ENCODE measurements around the gene PTGIS.
"Not testable (repeated sequence)": the region's sequence is repeated elsewhere in the genome, so short reads cannot be mapped to it uniquely, and the experiment has no call there.

Gene PTGIS

GRCh38 chr20:49578436-49578835 is 10.5 kb upstream of the PTGIS start:
- no peak for DNase-seq

GRCh38 chr20:49575551-49576060 is 7.7 kb upstream of the PTGIS start:
- DNase-seq: peak; percentile 13 to 14

GRCh38 chr20:49573900-49574416 is 6.0 kb upstream of the PTGIS start:
- DNase-seq: peak; percentile 25 to 29

- peak; percentile 20 to 22 for DNase-seq
Observed at GRCh38 chr20:49572857-49573256, 4.9 kb upstream of the PTGIS start.

- peak; percentile 7 to 12 for DNase-seq
Observed at GRCh38 chr20:49571553-49571835, 3.6 kb upstream of the PTGIS start.

- DNase-seq: peak; percentile 10
Observed at GRCh38 chr20:49570828-49571552, 3.1 kb upstream of the PTGIS start.

GRCh38 chr20:49570161-49570827 is 2.4 kb upstream of the PTGIS start:
- peak; percentile 5 to 11 for DNase-seq

GRCh38 chr20:49569411-49570115 is 1.6 kb upstream of the PTGIS start:
- DNase-seq: peak; percentile 9 to 10

- peak; percentile 16 to 18 for DNase-seq
Observed at GRCh38 chr20:49568278-49569151, 578 bp upstream of the PTGIS start.

GRCh38 chr20:49566401-49567364 is 1.3 kb downstream of the PTGIS start:
- DNase-seq: no peak

GRCh38 chr20:49564991-49565390 is 2.9 kb downstream of the PTGIS start:
- DNase-seq: not testable (repeated sequence)

GRCh38 chr20:49563015-49563980 is 4.6 kb downstream of the PTGIS start:
- DNase-seq: peak; percentile 10

- peak in 1 of 2 experiments; percentile 5 for DNase-seq
Observed at GRCh38 chr20:49562311-49563014, 5.5 kb downstream of the PTGIS start.

GRCh38 chr20:49561806-49562205 is 6.1 kb downstream of the PTGIS start:
- no peak for DNase-seq

- peak; percentile 7 to 9 for DNase-seq
Observed at GRCh38 chr20:49561256-49561655, 6.7 kb downstream of the PTGIS start.

GRCh38 chr20:49560646-49561045 is 7.3 kb downstream of the PTGIS start:
- DNase-seq: peak; percentile 4 to 13

- no peak for DNase-seq
Observed at GRCh38 chr20:49560186-49560585, 7.8 kb downstream of the PTGIS start.

GRCh38 chr20:49559411-49560081 is 8.4 kb downstream of the PTGIS start:
- peak in 1 of 2 experiments; percentile 4 for DNase-seq

- peak in 1 of 2 experiments; percentile 5 for DNase-seq
Observed at GRCh38 chr20:49558826-49559225, 9.1 kb downstream of the PTGIS start.
